ENCODE data around the gene KRT79.

Gene KRT79

DNA sequence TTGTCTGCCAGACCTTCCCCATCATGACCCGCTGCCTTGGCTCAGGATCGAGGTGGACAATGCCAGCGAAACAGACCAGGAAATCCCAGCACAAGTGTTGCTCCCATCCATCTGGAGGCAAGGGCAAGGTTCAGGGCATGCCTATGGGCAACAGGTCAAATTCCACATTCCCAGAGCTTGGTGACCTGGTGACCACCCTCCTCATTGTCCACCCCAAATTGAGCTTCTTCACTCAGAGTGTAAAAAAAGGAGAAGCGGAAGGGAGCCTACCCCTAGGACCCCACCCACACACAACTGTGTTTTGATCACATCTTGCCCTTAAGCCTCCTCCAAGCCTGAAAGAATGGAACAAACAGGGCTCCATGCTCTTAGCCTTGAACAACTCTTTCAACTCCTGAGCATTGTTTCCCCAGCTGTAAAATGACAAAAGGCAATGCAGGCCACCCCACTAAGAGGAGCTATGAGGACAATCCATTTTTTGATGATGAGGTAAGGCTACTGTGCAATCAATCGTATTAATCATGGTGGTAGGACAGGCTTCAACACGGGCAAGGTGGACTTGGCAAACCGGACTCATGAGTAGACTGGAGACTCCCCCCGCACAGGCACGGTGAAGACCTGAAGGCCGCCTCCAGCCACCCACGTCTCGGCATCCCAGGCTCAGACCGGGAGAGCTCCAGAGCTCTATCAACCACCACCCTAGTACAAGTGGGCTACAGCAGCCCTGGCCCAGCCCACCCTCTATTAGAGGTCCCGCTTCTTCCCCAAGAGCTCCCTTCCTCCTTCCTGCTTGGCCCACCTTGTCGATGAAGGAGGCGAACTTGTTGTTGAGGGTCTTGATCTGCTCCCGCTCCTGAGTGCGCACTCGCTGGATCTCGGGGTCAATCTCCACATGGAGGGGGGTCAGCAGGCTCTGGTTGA, 866 bp downstream of the KRT79 start:
- no peak for DNase-seq

DNA sequence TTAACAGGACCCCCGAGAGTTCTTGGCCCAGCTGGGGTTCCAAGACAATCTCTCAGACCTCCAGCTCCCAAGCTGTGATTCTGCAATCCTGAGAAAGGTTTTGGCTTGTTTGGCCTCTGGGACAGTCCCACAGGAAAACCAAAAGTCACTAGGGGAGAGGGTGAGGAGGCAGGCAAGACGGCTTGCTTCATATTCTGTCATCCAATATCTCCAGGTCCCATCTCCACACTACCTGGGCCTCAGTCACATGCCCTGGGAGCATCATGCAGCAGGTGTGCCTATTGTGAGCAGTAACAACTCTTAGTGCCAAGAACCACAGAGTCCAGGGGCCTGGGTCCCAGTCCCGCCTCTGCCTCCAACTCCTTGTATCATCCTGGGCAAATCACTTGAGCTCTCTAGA, 1.7 kb downstream of the KRT79 start:
- no peak for DNase-seq

DNA sequence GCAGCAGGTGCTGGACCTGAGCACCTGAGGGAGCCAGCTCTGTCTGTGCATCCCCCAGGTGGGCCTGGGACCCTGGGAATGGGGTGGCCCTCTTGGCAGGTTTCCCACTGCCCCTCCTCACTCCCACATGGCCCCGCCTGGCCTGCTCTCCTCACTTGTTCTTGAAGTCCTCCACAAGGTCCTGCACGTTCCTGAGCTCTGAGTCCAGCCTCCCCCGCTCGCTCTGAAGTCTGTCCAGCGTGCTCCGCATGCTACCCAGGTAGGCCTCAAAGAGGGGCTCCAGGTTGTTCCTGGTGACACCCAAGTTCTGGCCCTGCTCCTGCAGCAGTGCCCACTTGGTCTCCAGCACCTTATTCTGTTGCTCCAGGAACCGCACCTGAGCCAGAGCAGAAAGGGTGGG, 2.9 kb downstream of the KRT79 start:
- DNase-seq: no peak

DNA sequence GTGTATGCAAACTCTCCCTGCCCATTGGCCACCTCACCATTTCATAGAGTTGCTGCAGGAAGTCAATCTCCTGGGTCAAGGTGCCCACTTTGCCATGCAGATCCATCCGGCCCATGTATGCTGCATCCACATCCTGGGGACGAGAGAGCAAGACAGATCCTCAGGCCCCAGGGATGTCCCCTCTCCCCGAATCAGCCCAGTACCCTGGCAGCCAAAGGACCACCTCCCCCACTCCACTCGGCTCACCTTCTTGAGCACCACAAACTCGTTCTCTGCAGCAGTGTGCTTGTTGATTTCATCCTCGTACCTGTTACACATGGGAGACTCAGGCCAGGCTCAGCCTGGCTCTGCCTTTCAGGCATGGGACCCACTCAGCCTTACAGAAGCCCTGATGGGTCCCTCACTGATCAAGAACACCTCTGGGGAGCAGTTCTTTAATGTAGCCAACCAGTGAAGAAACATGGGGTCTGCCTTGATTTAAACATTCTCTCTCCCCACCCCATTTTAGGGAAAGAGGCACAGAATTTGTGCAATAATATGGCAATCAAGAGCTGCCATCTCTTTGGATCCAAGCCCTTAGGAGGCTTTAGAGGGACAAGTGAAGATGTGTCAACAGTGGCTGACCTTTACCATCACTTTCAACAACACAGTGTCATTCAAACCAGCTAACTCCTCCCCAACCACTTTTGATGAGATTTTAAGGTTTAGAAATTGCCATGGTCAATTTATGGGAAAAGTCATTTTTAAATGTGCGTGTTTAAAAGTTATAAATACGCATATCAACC, 3.9 kb downstream of the KRT79 start:
- DNase-seq: no peak

DNA sequence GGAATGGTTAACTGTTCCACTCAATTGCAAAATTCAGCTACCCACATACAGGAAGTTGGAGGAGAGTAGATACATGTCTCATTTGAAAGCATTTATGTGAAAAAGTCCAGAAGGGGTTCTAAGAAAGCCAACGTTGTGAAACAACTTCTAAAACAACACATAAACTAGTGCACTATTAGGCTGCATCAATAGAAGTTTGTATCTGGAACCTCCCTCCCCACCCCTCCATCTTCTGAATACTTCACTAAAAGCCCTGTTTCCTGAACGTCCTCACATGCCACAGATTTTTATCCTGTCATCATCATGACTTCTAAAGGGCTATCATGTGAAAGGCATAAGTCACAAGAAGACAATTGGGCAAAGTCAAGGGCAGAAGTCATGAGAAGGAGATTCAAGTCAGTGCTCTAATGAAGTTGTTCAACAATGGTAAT, 5.5 kb downstream of the KRT79 start:
- no peak for DNase-seq

DNA sequence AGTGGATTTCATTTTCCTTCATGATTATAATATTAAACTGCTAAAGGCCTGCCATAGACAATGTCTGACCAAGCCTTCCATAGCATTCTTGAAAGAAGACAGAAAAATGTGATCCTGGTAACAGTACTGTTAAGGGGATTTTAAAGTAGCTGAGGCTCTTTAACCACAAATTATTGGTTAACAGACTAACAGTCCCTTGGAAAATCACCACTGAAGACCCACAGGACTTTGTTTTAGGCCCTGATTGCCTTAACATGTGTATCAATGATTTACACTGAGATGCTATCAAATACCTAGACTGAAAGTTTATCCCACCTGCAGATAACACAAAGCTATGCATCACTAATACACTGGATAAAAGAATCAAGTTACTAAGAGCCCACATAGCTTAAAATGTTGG, 6.0 kb downstream of the KRT79 start:
- no peak for DNase-seq

DNA sequence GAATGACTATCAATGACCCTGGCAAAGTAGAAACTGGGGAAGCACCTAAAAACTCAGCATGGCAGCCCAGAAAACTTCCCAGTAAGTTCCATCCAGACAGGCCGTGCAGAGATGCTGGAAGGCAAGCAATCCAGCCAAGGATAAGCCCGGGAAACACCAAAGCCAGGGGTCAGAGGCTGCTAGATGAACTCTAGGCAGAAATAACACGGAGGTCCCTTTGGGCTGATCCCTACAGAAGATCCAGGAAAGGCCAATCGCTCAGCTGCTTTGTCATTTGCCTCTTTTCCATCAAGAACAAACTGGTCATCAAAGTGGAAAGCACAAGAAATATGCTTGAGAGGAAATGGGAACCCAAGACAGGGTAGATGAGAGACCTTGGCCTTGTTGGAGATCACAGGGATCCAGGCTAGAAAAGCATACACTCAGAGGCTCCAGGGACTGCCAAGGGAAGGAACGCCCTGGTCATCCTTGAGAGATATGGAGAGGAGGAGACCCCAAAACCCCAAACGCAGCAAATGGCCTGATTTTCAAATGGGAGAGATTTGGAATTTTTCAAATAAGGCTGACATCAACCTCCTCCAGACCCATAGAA, 6.5 kb downstream of the KRT79 start:
- no peak for DNase-seq

DNA sequence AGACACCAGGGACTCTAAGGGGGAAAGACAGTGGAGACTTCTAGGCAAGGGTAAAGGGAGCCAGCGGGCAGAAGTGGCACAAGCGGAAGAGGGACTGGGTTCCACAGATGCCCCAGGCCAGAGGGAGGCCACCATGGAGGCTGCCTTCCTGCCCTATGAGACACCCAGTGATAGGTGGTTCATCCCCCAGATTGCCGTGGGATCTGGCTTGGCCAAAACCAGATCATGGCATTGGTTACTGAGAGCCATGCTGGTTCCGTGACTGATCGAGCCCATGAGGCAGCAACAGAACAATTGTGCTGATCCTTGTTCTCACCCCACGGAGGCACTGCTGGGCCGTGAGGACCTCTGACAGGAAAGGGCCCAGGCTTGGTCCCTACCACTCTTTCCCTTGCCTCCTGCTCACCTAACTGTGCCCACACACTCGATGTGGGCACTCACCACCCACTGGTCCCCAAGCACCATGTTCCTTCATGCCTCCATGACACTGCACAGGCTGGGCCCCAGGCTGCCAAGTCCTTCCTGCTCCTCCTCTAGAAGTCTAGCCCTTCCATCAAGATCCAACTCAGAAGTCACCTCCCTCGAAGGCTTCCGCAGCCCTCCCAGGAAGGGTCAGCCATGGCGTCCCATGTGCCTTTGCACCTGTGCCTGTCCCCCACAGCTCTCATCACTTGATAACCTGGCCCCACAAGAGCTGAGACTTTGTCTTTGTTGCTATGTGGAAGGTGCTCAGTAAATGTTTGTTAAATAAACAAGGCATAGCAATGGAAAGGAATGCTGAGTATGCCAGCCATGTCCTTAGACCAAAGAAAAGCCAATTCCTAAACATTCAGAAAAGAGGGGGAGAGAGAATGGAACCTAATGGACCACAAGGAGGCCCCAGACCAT, 7.3 kb downstream of the KRT79 start:
- DNase-seq: no peak

DNA sequence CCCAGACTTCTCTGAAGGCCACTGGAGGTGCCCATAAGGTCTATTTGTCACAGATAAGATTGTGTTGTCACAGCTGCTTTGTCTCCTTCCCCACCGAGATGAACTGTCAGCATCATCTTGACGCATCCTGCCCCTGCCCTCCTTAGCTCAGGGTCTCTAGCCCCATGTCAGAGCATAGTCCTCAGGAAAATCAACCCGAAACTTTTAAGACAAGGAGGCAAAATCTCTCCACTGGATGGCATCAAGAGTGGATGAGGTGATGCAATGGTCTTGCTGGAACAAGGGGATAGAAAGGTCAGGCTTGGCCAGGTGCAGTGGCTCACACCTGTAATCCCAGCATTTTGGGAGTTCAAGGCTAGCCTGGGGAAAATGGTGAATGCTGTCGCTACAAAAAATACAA, 8.2 kb downstream of the KRT79 start:
- DNase-seq: no peak

DNA sequence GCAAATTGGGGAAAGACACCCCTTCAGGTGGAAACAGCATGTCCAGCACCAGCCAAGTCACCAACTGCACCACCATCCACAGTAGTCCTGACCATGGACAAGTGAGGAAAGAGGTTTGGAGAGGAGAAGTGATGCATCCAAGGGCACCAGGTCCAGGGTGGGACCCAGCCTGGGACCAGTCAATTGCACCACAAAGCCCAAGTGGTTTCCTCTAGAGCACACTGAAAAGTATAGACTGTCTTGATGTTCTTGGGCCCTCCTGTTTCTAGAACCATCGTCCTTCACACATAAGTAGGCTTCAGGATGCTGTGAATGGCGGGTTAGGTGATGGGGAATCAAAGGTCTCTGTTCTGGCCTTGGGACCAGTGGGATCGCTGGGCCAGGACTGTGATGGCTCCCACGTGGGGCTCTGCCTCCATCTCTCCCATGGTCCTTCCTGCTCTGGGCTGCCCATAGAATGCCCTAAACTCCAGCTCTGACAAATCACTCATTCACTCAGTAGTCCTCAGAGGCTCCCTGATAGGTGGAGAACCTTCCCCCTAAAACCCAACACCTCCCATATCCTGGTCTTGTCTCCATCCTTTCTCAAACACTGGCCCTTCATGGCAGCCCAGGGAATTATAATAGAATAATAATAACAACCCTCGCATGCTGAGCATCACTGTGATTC, 9.2 kb downstream of the KRT79 start:
- no peak for DNase-seq

DNA sequence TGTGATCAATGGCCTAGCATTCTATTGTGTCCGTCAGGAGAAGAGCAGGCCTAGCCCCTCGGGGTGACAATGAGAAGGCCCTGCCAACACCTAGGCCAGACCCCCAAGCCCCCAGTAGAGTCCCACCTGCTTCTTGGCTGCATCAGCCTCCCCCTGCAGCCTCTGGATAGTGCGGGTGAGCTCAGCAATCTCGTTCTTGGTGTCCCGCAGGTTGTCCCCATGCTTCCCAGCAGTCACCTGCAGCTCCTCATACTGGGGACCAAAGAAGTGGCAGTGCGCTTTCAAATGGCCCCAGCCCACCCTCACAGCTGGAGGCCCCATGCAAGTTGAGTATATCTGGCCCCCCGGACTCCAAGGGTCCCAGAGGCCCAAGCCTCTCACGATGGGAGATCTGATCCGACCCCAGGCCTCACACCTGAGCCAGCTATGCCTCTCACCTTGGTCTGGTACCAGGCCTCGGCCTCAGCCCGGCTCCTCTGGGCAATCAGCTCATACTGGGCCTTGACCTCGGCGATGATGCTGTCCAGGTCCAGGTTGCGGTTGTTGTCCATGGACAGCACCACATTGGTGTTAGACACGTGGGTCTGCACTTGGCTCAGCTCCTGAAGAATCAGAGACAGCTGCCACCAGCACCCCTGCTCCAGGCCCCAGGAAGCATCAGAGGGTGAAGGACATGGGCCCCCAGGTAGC, 10.2 kb downstream of the KRT79 start:
- DNase-seq: no peak

DNA sequence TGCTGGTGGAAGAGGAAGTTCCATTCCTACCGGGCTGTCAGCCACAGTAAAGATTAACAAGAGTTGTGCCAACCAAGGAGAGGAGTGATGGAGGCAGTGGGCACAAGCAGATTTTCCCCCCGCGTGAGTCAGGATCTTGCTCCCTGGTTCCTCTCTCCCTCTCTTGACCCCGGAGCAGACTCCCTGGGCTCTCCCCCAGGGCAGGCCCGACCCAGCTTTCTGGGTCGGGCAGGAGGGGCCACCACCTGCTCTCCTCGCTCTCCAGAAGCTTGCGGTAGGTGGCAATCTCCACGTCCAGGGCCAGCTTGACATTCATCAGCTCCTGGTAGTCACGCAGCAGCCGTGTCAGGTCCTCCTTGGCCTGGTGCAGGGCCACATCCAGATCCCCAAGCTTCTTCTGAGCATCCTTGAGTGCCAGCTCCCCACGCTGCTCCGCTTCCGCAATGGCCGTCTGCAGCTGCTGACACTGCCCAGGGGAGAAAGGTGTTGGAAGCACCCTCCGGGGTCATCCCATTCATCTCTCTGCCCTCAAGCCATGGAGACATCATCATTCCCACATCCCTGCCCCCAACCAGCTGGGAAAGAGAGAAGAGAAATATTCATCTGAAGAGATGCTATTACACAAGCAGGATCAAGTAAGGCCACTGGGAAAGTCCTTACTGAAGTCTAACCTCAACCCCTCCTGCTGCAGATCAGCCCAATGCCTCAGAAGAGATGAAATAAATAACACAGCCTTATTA, 11.2 kb downstream of the KRT79 start:
- no peak for DNase-seq

DNA sequence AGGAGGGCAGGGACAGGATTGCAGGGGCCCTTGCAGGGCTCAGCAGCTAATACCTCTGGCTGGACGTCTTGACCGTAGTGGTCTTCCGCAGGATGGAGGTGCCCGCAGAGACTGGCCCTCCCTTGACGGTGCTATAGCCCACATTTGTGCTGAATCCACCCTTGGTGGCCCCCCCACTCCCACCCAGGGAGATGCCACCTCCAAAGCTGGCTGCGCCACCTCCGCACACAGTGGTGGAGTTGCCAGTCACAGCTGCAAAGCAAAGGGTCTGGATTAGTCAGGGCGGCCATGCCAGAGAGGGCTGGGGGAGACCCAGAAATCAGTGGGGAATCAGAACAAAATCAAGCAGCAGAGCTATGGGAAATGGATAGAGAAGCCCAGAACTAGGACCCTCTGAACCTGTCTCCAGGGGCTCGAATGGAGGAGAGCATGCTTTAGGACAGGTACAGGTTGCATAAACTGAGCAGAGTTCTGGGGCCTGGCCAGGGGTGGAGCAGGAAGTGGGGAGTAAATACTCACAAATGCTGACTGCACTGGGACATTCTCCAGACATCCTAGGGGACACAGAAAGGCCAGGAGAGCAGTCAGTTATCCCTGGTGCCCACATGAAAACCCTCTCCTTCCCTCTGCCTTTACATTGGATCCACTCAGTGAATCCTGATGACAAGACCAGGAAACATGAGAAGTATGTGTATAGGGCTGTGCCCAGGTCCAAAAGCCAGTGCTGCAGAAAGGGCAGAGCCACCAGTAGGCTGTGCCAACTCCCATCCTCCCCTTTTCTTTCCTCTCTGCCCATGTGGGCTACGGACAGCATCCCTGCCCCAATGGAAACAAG, 12.1 kb downstream of the KRT79 start:
- no peak for DNase-seq

DNA sequence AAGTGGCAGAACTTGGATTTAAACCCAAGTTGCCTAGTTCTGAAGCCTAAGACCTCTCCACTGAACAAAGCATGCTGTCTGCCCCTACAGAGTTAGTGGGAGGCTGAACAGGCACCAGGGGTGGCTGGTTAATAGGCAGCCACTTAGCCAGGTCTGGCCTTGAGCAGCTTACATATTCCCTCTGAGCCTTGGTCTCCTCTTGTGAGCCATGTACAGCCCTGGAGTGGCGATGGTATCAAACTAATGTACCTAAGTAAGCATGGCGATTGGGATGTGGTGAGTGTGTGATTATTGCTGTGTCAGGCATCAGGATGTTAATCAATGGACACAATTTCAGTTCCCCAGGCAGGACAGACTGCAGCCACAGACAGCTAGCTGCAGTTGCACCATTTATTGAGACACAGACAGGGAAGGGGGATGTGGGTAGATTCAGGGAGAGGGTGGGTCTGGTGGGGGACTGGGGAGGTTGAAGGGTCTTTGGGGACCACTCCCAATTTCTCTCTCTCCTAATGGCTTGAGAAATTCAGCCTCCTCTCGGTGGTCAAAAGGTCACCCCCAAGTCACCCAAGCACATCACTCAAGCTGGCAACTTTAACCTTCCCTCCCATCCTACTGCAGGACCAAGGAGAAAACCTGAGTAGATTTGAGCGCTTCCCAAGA, 12.9 kb downstream of the KRT79 start:
- DNase-seq: no peak

DNA sequence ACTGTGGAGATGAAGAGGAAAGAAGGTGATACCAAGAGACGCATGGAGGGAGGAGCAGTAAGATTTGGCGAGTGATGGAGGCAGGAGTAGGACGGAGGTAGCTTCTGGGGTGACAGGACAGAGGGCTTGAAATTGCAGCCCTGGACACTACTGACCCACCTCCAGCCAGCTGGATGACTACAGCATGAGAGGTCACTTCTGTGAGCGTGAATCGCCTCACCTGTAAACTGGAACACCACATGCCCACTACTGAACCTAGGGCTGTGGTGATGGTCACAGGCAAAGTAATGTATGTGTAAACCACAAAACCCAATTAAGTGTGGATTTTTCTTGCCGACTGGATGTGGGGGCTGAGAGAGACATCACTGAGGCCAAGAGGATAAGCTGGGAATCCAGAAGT, 13.6 kb downstream of the KRT79 start:
- no peak for DNase-seq

DNA sequence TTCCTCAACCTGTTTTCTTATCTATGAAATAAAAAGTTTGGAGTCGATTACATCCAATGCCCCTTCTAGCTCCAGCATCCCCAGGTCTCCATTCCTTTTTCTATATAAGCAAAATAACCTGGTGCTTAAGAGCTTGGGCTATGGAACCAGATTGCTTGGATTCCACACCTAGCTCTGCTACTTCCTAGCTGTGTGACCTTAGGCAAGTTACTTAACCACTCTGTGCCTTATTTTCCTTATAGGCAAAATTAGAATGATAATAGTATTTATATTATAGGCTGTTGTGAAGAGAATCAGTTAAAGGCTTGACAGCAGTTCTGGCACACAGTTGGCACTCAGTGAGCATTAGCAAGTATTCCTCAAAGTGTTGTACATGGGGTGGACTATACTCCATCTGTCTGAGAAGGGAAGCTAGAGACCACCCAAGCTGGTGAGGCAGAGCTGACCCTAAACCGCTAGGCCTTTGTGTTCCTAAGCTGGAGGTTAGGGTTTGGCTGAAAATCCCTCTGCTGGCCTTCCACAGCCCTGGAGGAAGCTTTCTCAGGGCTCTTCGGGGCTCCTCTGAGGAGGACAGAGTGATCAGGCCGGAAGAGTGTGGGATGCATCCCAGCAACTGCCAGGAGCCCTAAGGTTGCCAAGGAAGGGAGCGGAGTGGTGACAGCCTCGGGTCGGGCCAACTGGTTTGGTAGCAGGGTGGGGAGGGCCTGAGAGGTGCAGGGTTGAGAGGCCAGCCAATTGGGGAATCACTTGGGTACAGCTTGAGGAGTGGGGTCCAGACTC, 14.2 kb downstream of the KRT79 start:
- no peak for DNase-seq

DNA sequence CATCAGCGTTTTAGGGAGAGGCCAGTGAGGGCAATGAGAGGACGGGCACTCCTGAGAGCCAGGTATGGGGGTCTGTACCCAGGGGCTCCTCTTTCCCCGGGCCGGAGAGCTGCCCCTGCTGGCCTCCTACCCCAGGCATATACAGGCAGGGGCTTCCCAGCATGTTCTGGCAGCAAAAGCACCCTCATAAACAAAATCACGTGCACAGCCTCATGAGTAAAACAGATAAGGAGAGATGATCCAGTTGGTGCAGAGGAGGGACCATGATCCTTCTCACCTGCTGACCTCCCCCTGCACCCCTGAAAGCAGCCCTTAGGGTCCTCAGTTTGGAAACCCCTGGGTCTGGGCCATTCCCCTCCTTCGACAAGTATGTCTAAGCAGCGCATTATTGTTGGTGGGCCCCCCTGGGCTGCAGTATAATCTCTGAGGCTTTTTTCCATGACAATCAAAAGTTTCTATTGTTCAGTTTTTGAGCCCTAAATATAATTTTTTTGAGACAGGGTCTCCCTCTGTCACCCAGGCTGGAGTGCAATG, 15.2 kb downstream of the KRT79 start:
- DNase-seq: no peak

DNA sequence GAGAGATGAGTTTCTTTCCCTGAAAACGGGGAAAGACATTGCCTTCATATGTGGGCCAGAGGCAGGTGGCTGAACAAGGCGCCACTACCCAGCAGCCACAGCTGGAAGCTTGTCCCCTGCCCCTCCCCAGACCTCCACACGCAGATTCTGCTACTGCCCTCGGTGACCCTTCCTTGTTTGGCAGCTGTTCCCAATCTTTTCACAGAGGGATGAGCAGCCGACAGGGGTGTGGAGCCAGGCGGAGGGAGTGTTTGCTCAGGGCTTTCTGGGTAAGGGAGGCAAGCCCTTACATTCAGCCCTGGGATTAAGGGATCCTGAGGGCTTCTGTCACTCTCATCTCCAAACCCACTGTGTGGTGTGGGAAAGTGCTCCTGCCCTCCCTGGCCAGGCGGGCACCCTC, 15.7 kb downstream of the KRT79 start:
- DNase-seq: no peak
